KMS-11 (cell line): ENCODE data around the gene DXO.

Experiments used
- H2AFZ ChIP-seq: fragments of 200-600 bp; sonication (generic); 2 replicates; pipeline ENCODE4 v1.6.1; 2016; ENCODE audit warnings: antibody characterized with exemption, mixed run types, low read depth
- H3K27ac ChIP-seq: fragments of 200-600 bp; sonication (generic); 2 replicates; pipeline ENCODE4 v1.6.1; 2016; ENCODE audit warnings: mild to moderate bottlenecking, mixed run types
- H3K27me3 ChIP-seq: fragments of 200-600 bp; sonication (generic); 2 replicates; pipeline ENCODE4 v1.6.1; 2017; ENCODE audit warnings: mild to moderate bottlenecking, low read depth, mixed run types, moderate library complexity; ENCODE audit not compliant: insufficient read depth
- H3K36me3 ChIP-seq: fragments of 200-600 bp; sonication (generic); 2 replicates; pipeline ENCODE4 v1.6.1; 2017; ENCODE audit warnings: mild to moderate bottlenecking, mixed run types; ENCODE audit not compliant: insufficient read depth
- H3K4me1 ChIP-seq: fragments of 200-600 bp; sonication (generic); 2 replicates; pipeline ENCODE4 v1.6.1; 2016; ENCODE audit warnings: mild to moderate bottlenecking, low read depth, mixed run types; ENCODE audit not compliant: poor library complexity, severe bottlenecking
- H3K4me2 ChIP-seq: fragments of 200-600 bp; sonication (generic); 2 replicates; pipeline ENCODE4 v1.7.0; 2016; ENCODE audit warnings: mild to moderate bottlenecking, mixed run types
- H3K4me3 ChIP-seq: fragments of 200-600 bp; sonication (generic); IDR thresholded peaks from 2 replicates; pipeline ENCODE4 v1.6.1; 2017; ENCODE audit warnings: low read depth, low read length, mixed read lengths; ENCODE audit not compliant: insufficient read depth
- H3K79me2 ChIP-seq: fragments of 200-600 bp; sonication (generic); 2 replicates; pipeline ENCODE4 v1.6.1; 2016; ENCODE audit warnings: low read depth, mixed run types; ENCODE audit not compliant: insufficient read depth
- H3K9ac ChIP-seq: fragments of 200-600 bp; sonication (generic); 2 replicates; pipeline ENCODE4 v1.6.1; 2016; ENCODE audit warnings: mild to moderate bottlenecking, mixed run types
- H4K20me1 ChIP-seq: fragments of 200-600 bp; sonication (generic); 2 replicates; pipeline ENCODE4 v1.6.1; 2016; ENCODE audit warnings: mild to moderate bottlenecking, mixed run types; ENCODE audit not compliant: insufficient read depth
- CTCF ChIP-seq: fragments of 200-600 bp; sonication (generic); conservative IDR thresholded peaks from 2 replicates; pipeline ENCODE4 v1.6.1; 2017; ENCODE audit warnings: low read depth, mild to moderate bottlenecking, antibody characterized with exemption, low read length, moderate library complexity, mixed read lengths

Gene DXO

GRCh38 chr6:31972709-31973350 is 892 bp upstream of the DXO start:
- Histone ChIP-seq H4K20me1 (no peaks in the 10 kb centered on the region), H3K4me3 (peak overlapping the region; percentile 45), H3K4me2 (peak overlapping the region; percentile 98), H3K36me3 (no peaks in the 10 kb centered on the region), H3K79me2 (no peaks in the 10 kb centered on the region; the same call in 1 of the 2 replicates), H3K27me3 (no peaks in the 10 kb centered on the region), H3K9ac (peak overlapping the region; percentile 77), H3K27ac (peak overlapping the region; percentile 87), H2AFZ (peak overlapping the region; percentile 80), H3K4me1 (peaks cover 11% of the 10 kb centered on the region)
- TF ChIP-seq CTCF, result no peak; the same call in 1 of the 2 replicates

DNA sequence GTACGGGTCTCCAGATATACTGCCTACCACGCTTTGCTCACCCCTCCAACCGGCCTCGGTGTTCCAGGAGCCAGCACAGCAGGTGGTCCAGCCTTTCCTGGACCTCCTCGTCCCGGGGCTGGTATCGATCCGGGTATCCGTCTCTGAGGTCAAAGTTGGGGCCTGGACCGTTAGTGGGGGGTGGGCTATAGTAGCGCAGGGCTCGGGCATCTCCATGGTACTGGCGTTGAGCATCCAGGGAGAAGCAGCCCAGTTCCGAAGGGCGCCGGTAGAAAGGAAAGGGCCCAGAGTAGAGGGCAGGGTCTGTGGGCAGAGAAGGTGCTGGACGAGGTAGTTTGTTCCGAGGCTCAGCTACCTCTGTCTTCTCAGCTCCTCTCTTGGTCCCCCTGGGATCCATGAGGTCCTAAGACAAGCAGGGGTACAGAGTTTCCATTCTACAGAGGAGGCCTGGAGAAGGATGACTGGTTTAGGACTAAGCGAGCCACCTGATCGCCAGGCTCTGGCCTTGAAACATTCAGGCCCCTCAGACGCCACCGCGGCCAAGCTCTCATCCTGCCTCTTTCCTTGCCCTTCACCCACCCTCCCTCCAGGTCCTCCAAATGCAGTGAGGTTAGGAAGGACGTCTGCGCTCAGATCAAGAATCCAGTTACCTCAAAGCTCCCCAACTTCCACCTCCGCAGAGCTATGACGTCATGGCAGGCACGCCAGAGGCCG is 502 bp downstream of the DXO start:
- peaks cover 11% of the 10 kb centered on the region for H3K4me1 ChIP-seq
- peak overlapping the region; percentile 80; the same call in 1 of the 2 replicates for H2AFZ ChIP-seq
- peak overlapping the region; percentile 77 for H3K9ac ChIP-seq
- H3K4me2 ChIP-seq, result peak overlapping the region; percentile 89
- no peak overlapping the region for H3K4me3 ChIP-seq
- H4K20me1 ChIP-seq, result no peaks in the 10 kb centered on the region
- no peaks in the 10 kb centered on the region for H3K36me3 ChIP-seq
- H3K79me2 ChIP-seq, result no peaks in the 10 kb centered on the region; the same call in 1 of the 2 replicates
- H3K27ac ChIP-seq, result peak overlapping the region; percentile 87
- H3K27me3 ChIP-seq, result no peaks in the 10 kb centered on the region
- no peak for TF ChIP-seq CTCF

DNA sequence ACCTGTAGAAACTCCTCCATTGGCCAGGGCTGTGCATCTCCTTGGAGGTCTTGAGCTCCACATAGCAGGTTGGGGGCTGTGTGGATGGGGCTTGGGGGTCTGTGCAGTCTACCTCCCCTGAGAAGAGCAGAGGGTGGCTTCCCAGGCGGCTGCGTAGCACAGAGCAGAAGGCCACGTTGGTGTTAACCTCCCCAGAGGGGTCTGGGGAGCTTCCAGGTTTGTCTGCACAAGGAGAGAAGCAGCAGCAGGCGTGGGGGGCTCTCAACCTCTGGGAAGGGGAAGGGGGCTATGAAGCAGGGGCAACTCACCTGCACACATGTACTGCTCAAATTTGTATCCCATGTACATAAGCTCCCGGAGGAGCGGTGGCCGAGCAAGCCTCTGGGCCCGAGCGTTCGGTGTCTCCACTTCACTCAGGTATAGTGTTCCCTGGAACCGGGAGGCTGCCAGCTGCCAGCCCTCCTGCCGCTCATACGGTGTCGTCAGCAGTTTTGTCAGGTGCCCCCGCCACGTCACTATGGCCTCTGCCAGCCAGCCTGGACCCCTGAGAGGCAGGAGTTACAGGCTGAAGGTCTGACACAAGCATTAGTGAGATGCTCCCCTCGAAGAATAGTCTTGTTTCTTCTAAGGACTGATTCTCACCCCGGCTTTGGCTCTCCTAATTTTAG is 1.2 kb downstream of the DXO start:
- no peaks in the 10 kb centered on the region; the same call in 1 of the 2 replicates for H3K79me2 ChIP-seq
- H3K9ac ChIP-seq, result peak overlapping the region; percentile 77
- H3K4me2 ChIP-seq, result peak overlapping the region; percentile 89
- H3K4me3 ChIP-seq, result no peak overlapping the region
- H4K20me1 ChIP-seq, result no peaks in the 10 kb centered on the region
- no peaks in the 10 kb centered on the region for H3K36me3 ChIP-seq
- H3K4me1 ChIP-seq, result peaks cover 11% of the 10 kb centered on the region
- H2AFZ ChIP-seq, result no peak overlapping the region
- H3K27me3 ChIP-seq, result no peaks in the 10 kb centered on the region
- TF ChIP-seq CTCF, result no peak
- H3K27ac ChIP-seq, result peak overlapping the region; percentile 87

GRCh38 chr6:31969712-31970603 is 2.0 kb downstream of the DXO start:
- Histone ChIP-seq H3K4me3 (no peak overlapping the region), H3K36me3 (no peaks in the 10 kb centered on the region), H4K20me1 (no peaks in the 10 kb centered on the region), H3K4me1 (peaks cover 11% of the 10 kb centered on the region), H3K79me2 (no peaks in the 10 kb centered on the region; the same call in 1 of the 2 replicates), H3K27me3 (no peaks in the 10 kb centered on the region), H3K27ac (no peak overlapping the region), H2AFZ (no peak overlapping the region), H3K9ac (no peak overlapping the region), H3K4me2 (0 out of 2 replicates have a peak overlapping the region, but pooled peaks have one; percentile 89)
- no peak for TF ChIP-seq CTCF
